Astrocyte (in vitro differentiated cells and primary cell): ENCODE data around the gene MBD3L2B. TPM values are rescaled to one million over a fixed set of nuclear protein-coding genes. Genes with fewer than 3 reads are reported as not detected.

ENCODE experiments used
- DNase-seq: peaks from one replicate; pipeline ENCODE4 v3.0.0-alpha.2; 2010; ENCODE audit warnings: low read depth
- FAIRE-seq: peaks from 2 replicates; lab custom pipeline; 2011; peaks lifted over from hg19 to GRCh38; lab: Jason Lieb, UNC
- H2AFZ ChIP-seq: 2 replicates; pipeline ENCODE4 v1.6.0; 2012; ENCODE audit warnings: low read depth, low read length, inconsistent platforms
- H3K27ac ChIP-seq: 2 replicates; pipeline ENCODE4 v1.5.1; 2011; ENCODE audit warnings: low read depth, low read length, inconsistent platforms
- H3K27me3 ChIP-seq: 2 replicates; pipeline ENCODE4 v1.6.0; 2011; ENCODE audit warnings: low read length, inconsistent platforms; ENCODE audit not compliant: insufficient read depth
- H3K36me3 ChIP-seq: 2 replicates; pipeline ENCODE4 v1.5.1; 2011; ENCODE audit warnings: low read length, inconsistent platforms; ENCODE audit not compliant: insufficient read depth
- H3K4me1 ChIP-seq: 2 replicates; pipeline ENCODE4 v1.5.1; 2011; ENCODE audit warnings: low read length, inconsistent platforms; ENCODE audit not compliant: insufficient read depth
- H3K4me2 ChIP-seq: 2 replicates; pipeline ENCODE4 v1.6.0; 2012; ENCODE audit warnings: low read length, inconsistent platforms
- H3K4me3 ChIP-seq: 2 replicates; pipeline ENCODE4 v1.5.1; 2011; ENCODE audit warnings: low read depth, mild to moderate bottlenecking, low read length, inconsistent platforms; ENCODE audit not compliant: insufficient read depth
- H3K79me2 ChIP-seq: 2 replicates; pipeline ENCODE4 v1.6.0; 2012; ENCODE audit warnings: mild to moderate bottlenecking, low read length, inconsistent platforms; ENCODE audit not compliant: insufficient read depth
- H3K9ac ChIP-seq: 2 replicates; pipeline ENCODE4 v1.6.0; 2012; ENCODE audit warnings: mild to moderate bottlenecking, low read length, inconsistent platforms
- H3K9me3 ChIP-seq: 2 replicates; pipeline ENCODE4 v1.5.1; 2012; ENCODE audit warnings: low read depth, mild to moderate bottlenecking, low read length, inconsistent platforms; ENCODE audit not compliant: insufficient read depth
- H4K20me1 ChIP-seq: 2 replicates; pipeline ENCODE4 v1.6.0; 2012; ENCODE audit warnings: low read length, inconsistent platforms; ENCODE audit not compliant: insufficient read depth
- H3K27ac Mint-ChIP-seq: one replicate; pipeline ENCODE4 v1.8.0; 2021; ENCODE audit warnings: mild to moderate bottlenecking, mixed read lengths; ENCODE audit not compliant: unreplicated experiment
- H3K27me3 Mint-ChIP-seq: one replicate; pipeline ENCODE4 v1.8.0; 2021; ENCODE audit warnings: low read depth, mixed read lengths; ENCODE audit not compliant: unreplicated experiment
- H3K36me3 Mint-ChIP-seq: one replicate; pipeline ENCODE4 v1.8.0; 2021; ENCODE audit warnings: low read depth, mixed read lengths; ENCODE audit not compliant: unreplicated experiment
- H3K4me1 Mint-ChIP-seq: one replicate; pipeline ENCODE4 v1.8.0; 2021; ENCODE audit warnings: low read depth, mixed read lengths; ENCODE audit not compliant: unreplicated experiment
- H3K4me3 Mint-ChIP-seq: one replicate; pipeline ENCODE4 v1.8.0; 2021; ENCODE audit warnings: mild to moderate bottlenecking, moderate library complexity, mixed read lengths; ENCODE audit not compliant: unreplicated experiment
- H3K9me3 Mint-ChIP-seq: one replicate; pipeline ENCODE4 v1.8.0; 2021; ENCODE audit warnings: mild to moderate bottlenecking, mixed read lengths; ENCODE audit not compliant: unreplicated experiment
- EZH2 ChIP-seq: IDR thresholded peaks from 2 replicates; pipeline ENCODE4 v1.6.1; 2012; ENCODE audit warnings: mild to moderate bottlenecking, low read length, inconsistent platforms; ENCODE audit not compliant: insufficient read depth
- total RNA-seq: library from RNA; stranded (reverse); gene quantifications from 2 replicates; pipeline ENCODE4 v1.2.1, GENCODE V29; 2021
- TF ChIP-seq, protein P1 (sequence below): IDR thresholded peaks from 2 replicates; pipeline ENCODE4 v1.5.1; 2011; ENCODE audit warnings: low read depth, mild to moderate bottlenecking, inconsistent platforms, low read length, moderate library complexity; ENCODE audit not compliant: insufficient read depth

MBD3L2B gene
- total RNA-seq, 1 donor from 2014 or later: not detected

DNA sequence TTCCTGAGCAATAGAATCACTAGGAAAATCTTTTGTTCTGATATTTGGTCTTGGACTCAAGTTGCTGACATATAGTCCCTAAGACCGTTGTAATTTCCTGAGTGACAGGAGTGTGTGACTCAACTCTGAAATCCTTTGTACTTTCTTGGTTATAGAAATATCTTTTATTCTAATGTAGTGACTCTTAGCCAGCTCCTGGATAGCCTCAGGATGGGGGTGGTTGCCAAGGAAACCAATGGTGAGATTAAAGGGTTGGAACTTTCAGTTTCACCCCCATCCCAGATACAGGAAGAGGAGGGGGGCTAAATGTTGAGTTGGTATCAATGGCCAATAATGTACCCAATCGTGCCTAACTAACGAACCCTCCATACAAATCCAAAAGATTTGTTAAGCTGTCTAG lies 41.8 kb downstream of the MBD3L2B start:
- TF ChIP-seq, protein P1, sequence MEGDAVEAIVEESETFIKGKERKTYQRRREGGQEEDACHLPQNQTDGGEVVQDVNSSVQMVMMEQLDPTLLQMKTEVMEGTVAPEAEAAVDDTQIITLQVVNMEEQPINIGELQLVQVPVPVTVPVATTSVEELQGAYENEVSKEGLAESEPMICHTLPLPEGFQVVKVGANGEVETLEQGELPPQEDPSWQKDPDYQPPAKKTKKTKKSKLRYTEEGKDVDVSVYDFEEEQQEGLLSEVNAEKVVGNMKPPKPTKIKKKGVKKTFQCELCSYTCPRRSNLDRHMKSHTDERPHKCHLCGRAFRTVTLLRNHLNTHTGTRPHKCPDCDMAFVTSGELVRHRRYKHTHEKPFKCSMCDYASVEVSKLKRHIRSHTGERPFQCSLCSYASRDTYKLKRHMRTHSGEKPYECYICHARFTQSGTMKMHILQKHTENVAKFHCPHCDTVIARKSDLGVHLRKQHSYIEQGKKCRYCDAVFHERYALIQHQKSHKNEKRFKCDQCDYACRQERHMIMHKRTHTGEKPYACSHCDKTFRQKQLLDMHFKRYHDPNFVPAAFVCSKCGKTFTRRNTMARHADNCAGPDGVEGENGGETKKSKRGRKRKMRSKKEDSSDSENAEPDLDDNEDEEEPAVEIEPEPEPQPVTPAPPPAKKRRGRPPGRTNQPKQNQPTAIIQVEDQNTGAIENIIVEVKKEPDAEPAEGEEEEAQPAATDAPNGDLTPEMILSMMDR: no peak
- no peak for TF ChIP-seq EZH2
- Histone ChIP-seq H3K27ac (no peak overlapping the region), H3K36me3 (no peaks in the 10 kb centered on the region), H3K4me1 (no peaks in the 10 kb centered on the region), H3K4me2 (no peak overlapping the region), H3K79me2 (no peaks in the 10 kb centered on the region), H3K27me3 (no peaks in the 10 kb centered on the region), H3K4me3 (no peak overlapping the region), H3K9ac (no peak overlapping the region), H4K20me1 (no peaks in the 10 kb centered on the region), H2AFZ (no peak overlapping the region), H3K9me3 (peaks cover 11% of the 10 kb centered on the region)
- DNase-seq (no peak), FAIRE-seq (no peak)
- Mint-ChIP-seq H3K4me1 (no peaks in the 10 kb centered on the region), H3K36me3 (no peaks in the 10 kb centered on the region), H3K27ac (no peak overlapping the region), H3K9me3 (peaks cover 13% of the 10 kb centered on the region), H3K27me3 (no peaks in the 10 kb centered on the region), H3K4me3 (no peak overlapping the region)

DNA sequence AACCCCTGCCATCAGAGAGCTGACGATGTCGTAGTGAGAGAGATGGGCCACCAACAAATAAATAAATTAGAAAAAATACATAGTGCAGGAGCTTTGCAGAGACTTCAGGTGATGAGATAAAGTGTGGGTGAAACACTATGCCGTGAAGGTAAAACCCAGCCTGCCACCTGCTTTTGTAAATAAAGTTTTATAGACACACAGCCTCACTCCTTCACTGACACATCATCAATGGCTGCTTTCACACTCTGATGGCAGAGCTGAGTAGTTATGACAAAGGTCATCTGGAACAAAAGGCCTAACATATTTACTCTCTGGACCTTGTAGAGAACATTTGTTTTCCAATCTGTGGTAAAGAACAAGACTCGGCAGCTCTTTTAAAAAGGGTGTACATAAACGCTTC lies 45.0 kb downstream of the MBD3L2B start:
- Histone ChIP-seq H3K4me3 (no peak overlapping the region), H3K27ac (no peak overlapping the region), H3K36me3 (no peaks in the 10 kb centered on the region), H3K27me3 (no peaks in the 10 kb centered on the region), H3K79me2 (no peaks in the 10 kb centered on the region), H4K20me1 (no peaks in the 10 kb centered on the region), H3K4me1 (no peaks in the 10 kb centered on the region), H2AFZ (no peak overlapping the region), H3K4me2 (no peak overlapping the region), H3K9me3 (peaks cover 3% of the 10 kb centered on the region), H3K9ac (no peak overlapping the region)
- Mint-ChIP-seq H3K36me3 (no peaks in the 10 kb centered on the region), H3K27ac (no peak overlapping the region), H3K27me3 (no peaks in the 10 kb centered on the region), H3K4me1 (no peaks in the 10 kb centered on the region), H3K9me3 (peaks cover 19% of the 10 kb centered on the region), H3K4me3 (no peak overlapping the region)
- FAIRE-seq (no peak), DNase-seq (no peak)
- TF ChIP-seq, protein P1: no peak
- TF ChIP-seq EZH2: no peak

DNA sequence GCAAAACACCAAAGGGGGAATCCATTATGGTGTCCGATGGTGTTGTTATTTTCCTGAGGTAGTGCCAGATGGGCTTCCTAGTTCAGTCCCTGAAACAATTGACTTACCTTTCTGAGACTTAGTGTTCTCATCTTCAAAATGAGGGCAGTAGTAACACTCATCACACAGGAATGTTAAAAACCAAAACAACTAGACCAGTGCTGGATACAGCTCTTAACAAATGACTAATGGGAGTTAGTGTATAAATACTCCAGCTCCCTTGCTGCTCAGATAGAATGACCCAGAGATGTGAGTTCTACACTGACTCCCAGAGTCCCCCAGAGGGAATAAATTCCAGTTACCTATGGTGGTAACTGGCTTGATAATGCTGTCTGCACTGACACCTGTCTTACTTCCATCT lies 49.9 kb downstream of the MBD3L2B start:
- no peaks in the 10 kb centered on the region for H3K4me1 ChIP-seq
- no peak overlapping the region for H3K4me2 ChIP-seq
- Mint-ChIP-seq H3K9me3 (peaks cover 25% of the 10 kb centered on the region), H3K4me3 (no peak overlapping the region), H3K36me3 (peaks cover 2% of the 10 kb centered on the region), H3K27ac (no peak overlapping the region), H3K27me3 (no peaks in the 10 kb centered on the region), H3K4me1 (no peaks in the 10 kb centered on the region)
- H3K27me3 ChIP-seq: no peaks in the 10 kb centered on the region
- no peaks in the 10 kb centered on the region for H3K79me2 ChIP-seq
- H4K20me1 ChIP-seq: no peaks in the 10 kb centered on the region
- H3K4me3 ChIP-seq: peak overlapping the region; percentile 5
- no peak for DNase-seq
- H3K27ac ChIP-seq: no peak overlapping the region
- FAIRE-seq: no peak
- TF ChIP-seq EZH2: no peak
- TF ChIP-seq, protein P1: no peak
- H3K9ac ChIP-seq: no peak overlapping the region
- H2AFZ ChIP-seq: no peak overlapping the region
- no peaks in the 10 kb centered on the region for H3K36me3 ChIP-seq
- H3K9me3 ChIP-seq: peaks cover 6% of the 10 kb centered on the region
